ENCODE data around the gene AURKAIP1. TPM values are rescaled to one million over a fixed set of nuclear protein-coding genes. Genes with fewer than 3 reads are reported as not detected.
A peak's percentile ranks its signal among the peaks of the same experiment; 100 is the strongest.

AURKAIP1 gene
- 107 TPM in 2 replicates for total RNA-seq
- long read RNA-seq, partial matches to known transcripts = 1 of 7 reads
- long read RNA-seq, other reads (novel, unspliced or antisense) = 1 of 7 reads

GRCh38 chr1:1374929-1375662 lies at the start of gene AURKAIP1:
Gene AURKAIP1, minus strand, starts transcription at chr1:1375207. Its CDS starts 451 bp downstream, at chr1:1374756.
- peaks cover 3% of the 10 kb centered on the region for H3K4me1 Mint-ChIP-seq (ENCODE audit: low read depth)
- no peaks in the 10 kb centered on the region for H3K9me3 Mint-ChIP-seq (ENCODE audit: low read depth)
- peak within 1 kb of the TSS; percentile 87 for H3K4me3 Mint-ChIP-seq (ENCODE audit: low read depth)
- H3K36me3 Mint-ChIP-seq (ENCODE audit: insufficient read depth) = peaks cover 3% of the 10 kb centered on the region
- peak; percentile 94 for DNase-seq (ENCODE audit: low spot score, unreplicated experiment)
- no peaks in the 10 kb centered on the region for H3K27me3 Mint-ChIP-seq
- H3K27ac Mint-ChIP-seq = peak within 1 kb of the TSS; percentile 96
- TF ChIP-seq CTCF (IDR thresholded peaks at IDR 0.05; ENCODE audit: unreplicated experiment) = peak; percentile 39

DNA sequence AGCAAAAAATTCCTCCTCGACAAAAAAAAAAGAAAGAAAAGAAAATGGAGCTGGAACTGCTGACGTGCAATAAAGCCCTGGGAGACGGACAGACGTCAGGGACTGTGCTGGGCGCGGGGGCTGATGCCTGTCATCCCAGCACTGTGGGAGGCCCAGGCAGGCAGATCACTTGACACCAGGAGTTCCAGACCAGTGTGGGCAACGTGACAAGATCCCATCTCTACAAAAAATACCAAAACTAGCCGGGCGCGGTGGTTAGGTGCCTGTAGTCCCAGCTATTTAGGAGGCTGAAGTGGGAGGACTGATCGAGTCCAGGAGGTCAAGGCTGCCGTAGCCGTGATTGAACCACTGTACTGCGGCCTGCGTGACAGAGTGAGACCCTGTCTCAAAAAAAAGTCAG lies 49.7 kb upstream of the AURKAIP1 start:
- H3K27me3 Mint-ChIP-seq = peaks cover 6% of the 10 kb centered on the region
- H3K27ac Mint-ChIP-seq = peak overlapping the region; percentile 52
- no peak for TF ChIP-seq CTCF (IDR thresholded peaks at IDR 0.05; ENCODE audit: unreplicated experiment)
- peaks cover 13% of the 10 kb centered on the region for H3K4me1 Mint-ChIP-seq (ENCODE audit: low read depth)
- no peak for DNase-seq (ENCODE audit: low spot score, unreplicated experiment)
- H3K9me3 Mint-ChIP-seq (ENCODE audit: low read depth) = no peaks in the 10 kb centered on the region
- no peak overlapping the region for H3K4me3 Mint-ChIP-seq (ENCODE audit: low read depth)
- H3K36me3 Mint-ChIP-seq (ENCODE audit: insufficient read depth) = no peaks in the 10 kb centered on the region

DNA sequence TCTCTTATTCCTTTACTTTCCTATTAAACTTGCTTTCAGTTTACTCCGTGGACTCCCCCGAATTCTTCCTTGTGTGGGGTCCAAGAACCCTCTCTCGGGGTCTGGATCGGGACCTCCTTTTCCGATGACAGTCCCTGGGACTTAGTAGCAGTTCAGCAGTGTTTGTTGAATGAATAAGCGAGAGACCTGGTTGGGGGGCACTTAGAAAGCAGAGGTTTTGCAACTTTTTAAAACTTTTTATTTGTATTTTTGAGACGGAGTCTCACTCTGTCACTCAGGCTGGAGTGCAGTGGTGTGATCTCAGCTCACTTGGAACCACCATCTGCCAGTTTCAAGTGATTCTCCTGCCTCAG lies 48.2 kb upstream of the AURKAIP1 start:
- no peak overlapping the region for H3K4me3 Mint-ChIP-seq (ENCODE audit: low read depth)
- H3K9me3 Mint-ChIP-seq (ENCODE audit: low read depth) = no peaks in the 10 kb centered on the region
- H3K27ac Mint-ChIP-seq = no peak overlapping the region
- no peak for TF ChIP-seq CTCF (IDR thresholded peaks at IDR 0.05; ENCODE audit: unreplicated experiment)
- peaks cover 11% of the 10 kb centered on the region for H3K4me1 Mint-ChIP-seq (ENCODE audit: low read depth)
- DNase-seq (ENCODE audit: low spot score, unreplicated experiment) = no peak
- peaks cover 9% of the 10 kb centered on the region for H3K27me3 Mint-ChIP-seq
- H3K36me3 Mint-ChIP-seq (ENCODE audit: insufficient read depth) = peaks cover 1% of the 10 kb centered on the region

GRCh38 chr1:1422465-1423244 lies 47.6 kb upstream of the AURKAIP1 start:
- Mint-ChIP-seq H3K4me3 (ENCODE audit: low read depth) (no peak overlapping the region), H3K36me3 (ENCODE audit: insufficient read depth) (peaks cover 3% of the 10 kb centered on the region), H3K27me3 (peaks cover 12% of the 10 kb centered on the region), H3K4me1 (ENCODE audit: low read depth) (peaks cover 11% of the 10 kb centered on the region), H3K9me3 (ENCODE audit: low read depth) (no peaks in the 10 kb centered on the region), H3K27ac (peak overlapping the region; percentile 64)
- DNase-seq (ENCODE audit: low spot score, unreplicated experiment) = no peak
- no peak for TF ChIP-seq CTCF (IDR thresholded peaks at IDR 0.05; ENCODE audit: unreplicated experiment)

GRCh38 chr1:1421907-1422464 lies 47.0 kb upstream of the AURKAIP1 start:
- no peak for TF ChIP-seq CTCF (IDR thresholded peaks at IDR 0.05; ENCODE audit: unreplicated experiment)
- Mint-ChIP-seq H3K4me1 (ENCODE audit: low read depth) (peaks cover 12% of the 10 kb centered on the region), H3K4me3 (ENCODE audit: low read depth) (no peak overlapping the region), H3K27ac (peak overlapping the region; percentile 64), H3K36me3 (ENCODE audit: insufficient read depth) (peaks cover 3% of the 10 kb centered on the region), H3K9me3 (ENCODE audit: low read depth) (no peaks in the 10 kb centered on the region), H3K27me3 (peaks cover 15% of the 10 kb centered on the region)
- no peak for DNase-seq (ENCODE audit: low spot score, unreplicated experiment)
